ENCODE results near the gene UNC5B.
A peak's percentile ranks its signal among the peaks of the same experiment; 100 is the strongest.

The UNC5B gene

DNA sequence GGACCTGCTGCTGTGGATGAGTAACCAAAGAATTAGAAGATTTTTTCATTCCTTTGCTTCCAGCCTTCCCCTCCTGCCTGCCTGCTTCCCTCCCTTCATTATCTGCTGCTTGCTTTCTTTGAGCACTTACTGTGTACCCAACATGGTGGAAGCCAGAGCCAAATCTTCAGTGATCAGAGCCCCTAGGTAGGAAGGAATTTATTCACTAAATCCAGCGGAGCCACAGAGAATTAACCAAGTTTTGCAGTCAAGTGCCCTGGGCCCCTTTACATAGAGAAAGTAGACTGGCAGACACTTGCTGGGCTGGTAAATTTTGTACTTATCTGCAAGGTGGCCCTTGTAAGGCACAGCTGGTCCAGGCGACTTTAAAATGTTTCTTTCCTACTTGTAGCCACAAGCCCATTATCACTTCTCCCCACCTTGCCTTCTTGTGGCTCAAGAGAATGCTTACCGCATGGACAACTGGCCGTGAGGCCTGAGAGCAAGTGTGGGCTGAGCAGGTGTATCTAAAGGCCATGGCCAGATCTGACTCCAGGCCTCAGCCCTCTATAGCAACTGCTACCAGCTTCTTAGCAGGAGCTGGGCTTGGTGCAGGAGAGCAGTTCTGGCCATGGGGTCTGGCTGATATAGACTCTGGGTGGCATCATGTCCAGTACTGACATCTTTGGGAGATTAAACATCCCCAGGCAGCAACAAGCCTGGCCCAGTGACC, 11.1 kb downstream of the UNC5B start:
- no peak for DNase-seq (ENCODE audit: low spot score)

DNA sequence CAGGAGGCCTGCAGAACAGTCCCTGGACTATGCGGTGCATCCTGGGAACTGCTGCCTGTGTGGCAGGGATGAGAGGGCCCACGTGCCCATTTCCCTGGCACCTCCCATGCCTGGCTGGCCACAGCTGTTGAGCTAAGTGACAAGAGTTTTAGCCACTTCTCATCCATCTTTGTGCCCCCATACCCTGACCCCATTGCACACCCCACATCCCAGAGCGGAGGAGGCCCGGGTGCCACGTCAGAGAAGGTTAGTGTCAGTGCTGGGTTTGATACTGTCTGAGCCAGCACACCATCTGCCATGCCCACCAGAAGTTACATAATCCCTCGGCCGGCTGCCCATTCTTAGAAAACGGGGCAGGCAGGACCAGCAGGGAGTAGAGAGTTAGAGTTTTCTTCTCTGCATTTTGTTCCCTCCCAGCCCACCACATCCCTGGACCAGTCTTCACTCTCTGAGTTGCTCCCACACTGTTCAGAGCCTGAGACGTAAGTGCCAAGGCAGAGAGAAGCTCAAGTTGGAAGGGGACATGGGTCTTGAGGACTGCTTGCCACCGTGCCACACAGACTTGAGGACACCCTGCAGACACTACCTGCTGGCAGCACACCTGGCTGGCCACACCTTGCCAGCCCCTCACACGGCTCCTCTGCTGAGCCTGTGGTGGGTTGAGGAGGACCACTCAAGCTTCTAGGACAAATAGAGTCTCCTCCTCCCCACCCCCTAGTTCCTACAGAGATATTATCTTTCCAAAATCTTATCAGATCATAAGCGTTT, 13.1 kb downstream of the UNC5B start:
- no peak for DNase-seq (ENCODE audit: low spot score)

GRCh38 chr10:71228875-71229675, 16.7 kb downstream of the UNC5B start:
- no peak for DNase-seq (ENCODE audit: low spot score)

DNA sequence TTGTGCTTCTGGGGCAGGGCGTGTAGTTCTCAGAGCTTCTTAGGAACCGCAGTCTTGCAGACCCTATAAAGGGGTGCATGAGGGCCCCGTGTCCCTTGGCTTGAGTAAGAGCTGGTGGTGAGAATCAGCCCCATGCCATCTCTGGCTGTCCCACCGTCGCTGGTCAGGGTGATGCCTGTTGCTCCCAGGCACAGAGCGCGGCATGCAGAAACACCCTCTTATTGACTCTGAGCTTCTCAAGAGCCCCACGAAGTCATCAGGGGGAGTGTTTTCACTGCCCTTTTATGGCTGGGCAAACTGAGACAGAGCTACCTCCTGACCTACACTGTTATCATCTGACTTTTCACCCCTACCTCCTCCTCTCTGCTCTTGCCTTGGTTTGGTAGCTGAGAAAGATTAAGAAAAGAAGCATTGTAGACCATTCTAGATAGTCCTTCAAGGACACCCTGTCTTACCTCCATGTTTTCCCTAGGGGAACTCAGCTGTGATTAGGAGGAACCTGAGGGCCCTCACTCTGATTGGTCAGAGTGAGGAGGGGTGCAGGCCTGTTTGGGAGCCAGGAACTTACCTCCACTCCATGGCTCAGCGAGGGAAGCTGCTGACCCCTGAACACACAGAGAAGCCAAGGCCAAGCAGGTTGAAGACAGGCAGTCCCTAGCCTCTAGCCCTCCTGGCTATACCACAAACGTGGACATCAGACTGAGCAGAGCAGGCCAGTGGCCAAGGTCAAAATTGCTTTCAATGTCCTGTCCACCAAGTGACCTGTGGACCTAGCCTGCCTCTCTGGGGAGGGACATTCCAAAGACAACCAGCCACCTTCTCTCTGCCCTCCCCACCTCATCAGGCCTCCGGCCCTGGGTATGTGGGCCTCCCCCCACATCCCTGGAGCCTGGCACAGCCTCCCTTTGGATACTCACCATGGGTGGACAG, 17.6 kb downstream of the UNC5B start:
- no peak for DNase-seq (ENCODE audit: low spot score)

DNA sequence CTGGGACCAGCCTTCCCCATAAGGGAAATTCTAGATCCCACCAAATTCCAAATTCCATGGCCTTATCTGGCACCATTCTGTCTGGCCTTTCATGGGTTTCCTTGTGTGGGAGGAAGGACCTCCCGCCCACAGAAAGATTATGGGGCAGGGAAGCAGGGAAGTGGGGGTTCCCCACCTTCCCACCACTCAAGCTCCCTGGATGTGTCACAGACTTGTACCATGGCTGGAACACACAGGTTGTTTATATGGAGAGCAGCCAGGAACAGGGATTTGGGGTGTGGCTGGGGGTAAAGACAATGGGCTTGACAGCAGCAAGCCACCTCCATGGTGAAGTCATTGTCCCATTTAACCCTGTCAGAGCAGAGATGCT, 18.3 kb downstream of the UNC5B start:
- no peak for DNase-seq (ENCODE audit: low spot score)

GRCh38 chr10:71231206-71231605, 18.8 kb downstream of the UNC5B start:
- no peak for DNase-seq (ENCODE audit: low spot score)

DNA sequence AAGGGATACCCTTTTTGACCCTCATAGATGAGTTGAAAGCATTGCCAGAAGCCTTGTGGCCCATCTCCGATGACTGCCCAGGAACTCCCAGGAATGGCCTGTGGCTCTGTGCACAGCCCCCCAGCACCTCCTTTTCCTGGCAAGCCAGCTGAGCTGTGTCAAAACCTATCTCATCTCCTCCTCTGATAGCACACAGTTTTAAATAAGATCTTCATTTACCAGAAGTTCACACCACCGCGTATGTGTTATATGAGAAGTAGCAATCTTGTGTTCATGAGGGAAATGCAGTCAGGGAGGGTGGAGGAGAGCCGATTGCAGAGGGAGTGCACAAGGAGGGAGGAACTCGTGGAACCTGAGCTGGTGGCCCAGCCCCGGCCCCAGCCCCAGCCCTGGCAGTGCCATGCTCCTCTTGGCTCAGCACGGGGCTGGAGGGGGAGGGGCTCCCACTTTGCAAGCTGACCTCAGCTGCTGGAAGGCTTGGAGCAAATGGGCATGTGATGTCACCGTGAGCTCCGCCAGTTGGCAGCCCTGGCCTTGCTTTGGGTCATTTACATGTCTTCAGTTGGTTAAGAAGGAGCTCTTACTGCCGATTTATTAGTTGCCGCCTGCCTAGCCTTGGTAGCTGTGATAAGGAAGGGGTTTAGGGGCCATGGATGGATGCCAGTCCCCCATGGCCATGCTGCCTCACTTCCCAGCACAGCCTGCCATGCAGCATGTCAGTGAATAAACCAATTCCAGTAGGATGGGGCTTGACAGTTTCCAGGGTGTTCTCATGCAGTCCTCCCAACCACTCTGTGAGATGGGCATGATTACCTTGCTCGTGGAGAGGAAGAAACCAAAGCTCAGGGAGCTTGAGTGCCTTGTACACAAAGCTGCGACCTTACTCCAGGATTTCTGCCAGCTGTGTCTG, 20.0 kb downstream of the UNC5B start:
- DNase-seq (ENCODE audit: low spot score) = peak; percentile 74

DNA sequence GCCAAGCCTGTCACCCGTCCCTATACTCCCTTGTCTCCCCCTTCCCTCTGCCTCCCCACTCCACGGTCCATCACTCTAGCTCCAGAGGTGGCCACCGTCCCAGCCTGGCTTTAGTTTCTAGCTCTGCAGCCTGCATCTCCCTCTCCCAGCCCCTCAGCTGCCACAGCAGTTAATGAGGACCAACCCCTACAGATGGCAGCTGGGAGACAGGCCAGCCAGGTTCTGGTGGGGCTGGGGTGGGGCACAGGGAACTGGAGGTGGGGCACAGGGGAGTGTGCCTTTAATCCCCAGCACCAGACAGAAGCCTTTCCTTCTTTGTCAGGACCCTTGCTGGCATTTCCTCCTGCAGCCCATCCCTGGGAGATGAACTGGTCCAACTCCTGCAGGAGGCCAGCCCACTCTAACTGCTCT, 21.1 kb downstream of the UNC5B start:
- DNase-seq (ENCODE audit: low spot score) = no peak

DNA sequence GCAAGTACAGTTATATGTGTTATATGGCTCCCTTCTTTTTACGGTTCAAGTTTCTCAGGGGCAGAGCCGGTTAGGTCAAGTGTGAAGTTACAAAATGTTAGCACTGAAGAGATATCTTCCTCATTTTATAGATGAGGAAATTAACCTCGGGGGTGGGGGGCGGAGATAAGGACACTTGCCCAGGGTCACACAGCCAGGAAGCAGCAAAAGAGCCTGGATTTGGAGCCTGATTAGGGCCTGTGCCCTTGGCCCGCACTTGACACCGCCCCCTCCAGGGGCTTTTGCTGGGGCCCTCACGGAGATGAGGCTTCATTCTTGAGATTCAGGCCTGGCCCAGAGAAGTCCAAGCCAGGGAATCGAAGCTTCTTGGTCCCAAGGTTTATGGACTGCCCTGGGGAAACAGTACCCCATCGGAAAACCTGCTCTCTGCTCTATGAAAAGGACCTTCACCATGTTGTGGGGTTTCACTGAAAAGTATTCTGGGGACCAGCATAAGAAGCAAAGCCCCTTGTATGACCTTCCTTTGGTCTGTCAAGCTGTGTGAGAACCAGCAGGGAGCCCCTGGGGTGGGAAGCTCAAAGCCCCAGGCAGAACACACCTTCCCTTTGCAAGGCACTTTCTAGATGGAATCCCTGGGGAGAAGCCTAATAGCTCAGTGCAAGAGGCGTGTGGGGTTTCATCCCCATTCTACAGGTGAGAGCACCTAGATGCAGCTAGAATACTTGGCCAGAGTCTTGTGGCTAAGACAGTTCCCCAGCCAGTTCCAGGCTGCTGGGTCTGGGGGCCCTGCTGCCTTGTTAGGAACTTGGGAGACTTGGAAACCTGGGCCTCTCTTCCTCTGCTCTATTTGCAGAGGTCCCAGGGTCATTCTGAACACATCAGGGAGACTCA, 21.9 kb downstream of the UNC5B start:
- DNase-seq (ENCODE audit: low spot score) = no peak

DNA sequence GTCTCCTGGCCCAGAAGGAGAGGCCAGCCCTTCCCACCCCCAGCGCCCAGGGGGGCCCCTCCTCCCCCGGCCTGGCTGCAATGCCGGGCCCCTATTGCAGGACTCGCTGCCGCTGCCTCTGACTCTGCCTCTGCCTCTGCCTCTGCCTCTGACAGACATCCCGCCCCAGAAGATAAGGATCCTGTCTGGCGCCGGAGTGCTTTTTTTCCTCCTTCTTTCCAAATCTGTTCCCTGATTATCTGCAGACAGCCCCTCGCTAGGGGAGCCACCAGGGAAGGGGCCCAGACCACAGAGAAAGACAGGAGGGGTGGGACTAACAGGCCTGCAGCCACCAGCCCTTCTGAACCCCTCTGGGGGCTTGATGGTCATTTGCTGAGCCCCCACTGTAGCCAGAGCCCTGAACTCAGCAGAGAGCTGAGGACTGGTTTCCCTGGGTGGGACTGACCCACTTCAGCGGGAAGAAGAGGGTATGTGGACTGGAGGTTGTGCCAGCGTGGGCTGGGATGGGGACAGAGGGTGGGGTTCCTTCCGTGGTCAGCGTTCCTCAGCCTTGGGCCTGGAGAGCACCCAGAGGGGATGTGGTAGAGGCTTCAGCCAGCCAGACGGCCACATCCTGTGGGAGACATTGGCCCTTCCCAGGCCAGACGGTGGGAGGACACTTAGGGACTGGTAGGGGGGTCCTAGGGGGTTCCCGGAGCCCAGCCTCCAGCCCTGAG, 22.8 kb downstream of the UNC5B start:
- peak; percentile 87 for DNase-seq (ENCODE audit: low spot score)

DNA sequence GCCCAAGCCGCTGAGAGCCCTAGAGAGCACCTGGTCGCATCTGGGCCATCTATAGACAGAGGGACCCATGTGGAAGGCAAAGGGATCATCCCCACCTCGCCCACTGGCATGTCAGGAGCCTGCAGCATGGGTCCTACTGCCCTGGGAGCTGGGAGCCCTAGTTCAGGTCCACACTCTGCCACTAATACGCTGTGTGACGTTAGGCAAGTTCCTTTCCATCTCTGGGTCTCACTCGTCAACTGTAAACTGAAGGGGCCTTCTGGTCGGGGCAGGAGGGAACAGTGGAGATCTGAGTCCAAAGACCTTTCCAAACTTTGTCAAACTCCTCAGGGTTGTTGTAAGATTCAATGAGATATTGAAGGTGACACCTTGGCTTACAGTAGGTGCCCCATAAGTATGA, 23.4 kb downstream of the UNC5B start:
- DNase-seq (ENCODE audit: low spot score) = no peak

- DNase-seq (ENCODE audit: low spot score) = no peak
These were observed 23.9 kb downstream of the UNC5B start for GRCh38 chr10:71236286-71236685.

DNA sequence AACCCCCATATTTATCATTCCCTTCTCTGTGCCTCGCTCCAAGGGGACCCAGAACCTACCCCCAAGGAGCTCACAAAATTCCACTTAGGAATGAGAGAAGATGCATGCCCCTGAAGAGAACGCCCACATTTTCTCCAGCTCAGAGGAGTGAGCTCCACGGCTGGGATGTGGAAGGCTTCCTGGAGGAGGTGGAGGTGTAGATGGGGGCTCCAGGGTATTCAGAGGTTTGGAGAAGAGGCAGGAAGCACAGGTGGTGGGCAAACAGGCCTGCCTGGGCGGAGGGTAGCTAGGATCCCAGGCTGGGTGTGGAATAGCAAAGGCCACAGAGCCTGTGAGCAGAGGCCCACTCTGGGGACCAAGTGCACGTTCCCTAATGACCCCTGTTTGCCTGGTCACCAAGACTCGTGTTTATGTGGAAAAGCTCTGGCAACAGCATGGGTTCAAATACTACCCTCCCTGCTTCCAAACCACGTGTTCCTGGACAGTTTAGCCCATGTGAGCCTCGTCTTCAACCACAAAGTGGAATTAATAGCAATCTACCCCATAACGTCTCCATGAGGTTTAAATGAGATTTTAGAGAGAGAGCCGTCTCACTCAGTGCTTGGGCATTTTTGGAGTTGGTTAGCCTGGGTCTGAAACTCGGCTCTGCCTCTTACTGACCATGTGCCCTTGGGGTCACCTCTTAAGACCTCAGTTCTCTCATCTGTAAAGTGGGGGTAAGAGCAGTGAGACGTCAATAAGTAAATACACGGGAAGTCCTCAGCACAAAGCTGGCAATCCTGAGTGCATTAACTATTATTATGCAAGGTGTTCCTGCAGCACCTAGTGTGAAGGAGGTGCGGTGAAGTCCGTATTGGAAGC, 24.7 kb downstream of the UNC5B start:
- DNase-seq (ENCODE audit: low spot score) = no peak

DNA sequence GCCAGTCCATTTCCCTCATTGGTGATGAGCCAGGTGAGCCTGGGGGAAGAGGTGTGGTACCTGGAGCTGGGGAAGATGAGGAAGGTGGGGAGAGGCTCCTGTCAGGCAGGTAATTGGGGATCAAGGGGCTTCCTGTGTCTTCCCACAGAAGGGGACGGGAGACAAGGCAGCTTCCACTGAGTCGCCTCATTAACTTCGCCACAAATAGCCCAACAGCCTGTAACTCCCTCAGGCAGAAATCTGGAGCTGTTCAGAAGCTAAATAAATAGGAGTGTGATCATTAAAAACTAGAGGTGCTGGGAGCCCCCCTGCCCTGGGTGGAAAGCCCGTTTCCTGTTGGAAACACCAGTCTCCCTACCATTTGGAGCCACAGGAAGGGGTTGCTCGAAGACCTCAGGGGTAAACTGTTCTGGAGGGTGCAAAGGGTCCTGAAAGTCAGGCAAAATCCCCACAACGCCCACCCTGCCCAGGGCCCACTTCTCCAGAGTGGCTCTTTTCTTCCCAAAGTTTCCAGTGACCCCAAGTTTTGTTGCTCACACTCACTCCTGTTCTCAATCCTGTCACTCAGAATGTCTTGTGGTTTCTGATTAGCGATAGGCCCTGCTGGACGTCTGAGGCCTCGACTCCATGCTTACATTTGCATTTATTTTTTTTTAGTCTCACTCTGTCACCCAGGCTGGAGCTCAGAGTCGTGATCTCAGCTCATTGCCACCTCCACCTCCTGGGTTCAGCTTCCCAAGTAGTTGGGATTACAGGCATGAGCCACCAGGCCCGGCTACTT, 25.7 kb downstream of the UNC5B start:
- DNase-seq (ENCODE audit: low spot score) = no peak

GRCh38 chr10:71238626-71239025, 26.3 kb downstream of the UNC5B start:
- no peak for DNase-seq (ENCODE audit: low spot score)

DNA sequence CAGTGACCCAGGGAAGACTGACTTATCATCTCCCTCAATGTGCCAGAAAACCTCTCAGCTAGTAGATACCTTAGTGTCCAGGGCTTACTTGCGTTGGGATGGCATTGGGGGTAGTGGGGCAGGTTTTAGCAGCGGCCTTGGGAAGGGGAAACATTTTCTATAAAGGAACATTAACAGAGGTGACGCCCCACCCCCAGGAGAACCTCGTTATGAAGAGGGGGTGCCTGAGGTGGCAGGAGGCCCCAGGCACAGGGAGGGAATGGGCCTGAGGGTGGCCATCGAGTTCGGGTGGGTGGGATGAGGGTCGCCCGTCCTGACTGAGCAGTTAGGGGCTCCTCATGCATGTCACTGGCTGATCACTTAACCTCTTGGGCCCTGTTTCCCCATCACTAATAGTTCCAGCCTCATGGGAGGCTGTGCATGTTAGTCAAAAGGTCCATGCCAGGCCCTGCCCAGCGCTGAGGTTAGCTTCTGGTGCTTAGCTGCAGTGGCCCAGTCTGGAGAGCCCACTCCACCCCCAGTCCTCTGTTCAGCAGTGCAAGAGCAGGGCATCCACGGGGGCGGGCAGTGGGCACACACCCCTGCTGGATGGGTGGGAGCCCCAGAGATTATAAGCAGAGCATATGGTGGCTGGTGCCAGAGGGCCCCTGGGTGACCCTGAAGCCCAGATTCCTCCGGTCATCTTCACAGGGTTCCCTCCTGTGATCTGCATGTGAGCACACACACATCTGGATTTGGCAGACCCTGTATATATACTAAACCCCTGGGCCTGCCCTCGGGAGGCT, 27.0 kb downstream of the UNC5B start:
- DNase-seq (ENCODE audit: low spot score) = no peak
